Spleen (tissue), 7 donors: ENCODE data around the gene MRPS34.

ENCODE experiments used
- CTCF ChIP-seq, 11 experiments: fragments of 200-600 bp in 7 of 11; fragments of 450-650 bp in 4 of 11; sonication (generic) in 4 of 11; IDR thresholded peaks in 8 of 11; conservative IDR thresholded peaks in 3 of 11; 1 replicate in 7 of 11; 2 replicates in 4 of 11; pipeline versions ENCODE4 v1.4.0 to v1.8.0; 2016 to 2021; ENCODE audit warnings: antibody characterized with exemption in 11 of 11, inconsistent platforms in 4 of 11, mild to moderate bottlenecking in 1 of 11
- POLR2A ChIP-seq, 3 donors: fragments of 450-650 bp; IDR thresholded peaks; one replicate each; pipeline ENCODE4 v1.5.1; 2017; ENCODE audit warnings: antibody characterized with exemption in 3 of 3, mild to moderate bottlenecking in 1 of 3
- donor health status: DM: no; HTN: no; CAD: no; lungs with moderate emphysema.
- donor health status: DM: no; HTN: no; CAD: no.
- donor health status: DM: no; HTN: no; CAD: no.

- TF ChIP-seq CTCF (IDR thresholded peaks at IDR 0.05 in 8 of 11, conservative IDR thresholded peaks at IDR 0.05 in 3 of 11), result no peak
- TF ChIP-seq POLR2A (IDR thresholded peaks at IDR 0.05), result no peak
Measured at GRCh38 chr16:1729445-1729844, 43.5 kb downstream of the MRPS34 start.
